IPS-18a (cell line): ENCODE measurements around the gene SCN4A.

ENCODE experiments used
- H3K27ac ChIP-seq: one replicate; pipeline ENCODE4 v1.5.1; 2013; ENCODE audit warnings: low read length
- H3K27me3 ChIP-seq: one replicate; pipeline ENCODE4 v1.6.1; 2013; ENCODE audit warnings: mild to moderate bottlenecking, low read length; ENCODE audit not compliant: control insufficient read depth, insufficient read depth
- H3K36me3 ChIP-seq: one replicate; pipeline ENCODE4 v1.6.1; 2013; ENCODE audit warnings: low read depth, low read length; ENCODE audit not compliant: control insufficient read depth
- H3K4me1 ChIP-seq: one replicate; pipeline ENCODE4 v1.6.1; 2013; ENCODE audit warnings: low read depth, low read length; ENCODE audit not compliant: control insufficient read depth
- H3K4me3 ChIP-seq: one replicate; pipeline ENCODE4 v1.5.1; 2013; ENCODE audit warnings: low read length
- H3K9ac ChIP-seq: one replicate; pipeline ENCODE4 v1.6.1; 2013; ENCODE audit warnings: mild to moderate bottlenecking, low read length, moderate library complexity
- H3K9me3 ChIP-seq: one replicate; pipeline ENCODE4 v1.6.1; 2013; ENCODE audit warnings: low read depth, low read length; ENCODE audit not compliant: control insufficient read depth

Gene SCN4A

DNA sequence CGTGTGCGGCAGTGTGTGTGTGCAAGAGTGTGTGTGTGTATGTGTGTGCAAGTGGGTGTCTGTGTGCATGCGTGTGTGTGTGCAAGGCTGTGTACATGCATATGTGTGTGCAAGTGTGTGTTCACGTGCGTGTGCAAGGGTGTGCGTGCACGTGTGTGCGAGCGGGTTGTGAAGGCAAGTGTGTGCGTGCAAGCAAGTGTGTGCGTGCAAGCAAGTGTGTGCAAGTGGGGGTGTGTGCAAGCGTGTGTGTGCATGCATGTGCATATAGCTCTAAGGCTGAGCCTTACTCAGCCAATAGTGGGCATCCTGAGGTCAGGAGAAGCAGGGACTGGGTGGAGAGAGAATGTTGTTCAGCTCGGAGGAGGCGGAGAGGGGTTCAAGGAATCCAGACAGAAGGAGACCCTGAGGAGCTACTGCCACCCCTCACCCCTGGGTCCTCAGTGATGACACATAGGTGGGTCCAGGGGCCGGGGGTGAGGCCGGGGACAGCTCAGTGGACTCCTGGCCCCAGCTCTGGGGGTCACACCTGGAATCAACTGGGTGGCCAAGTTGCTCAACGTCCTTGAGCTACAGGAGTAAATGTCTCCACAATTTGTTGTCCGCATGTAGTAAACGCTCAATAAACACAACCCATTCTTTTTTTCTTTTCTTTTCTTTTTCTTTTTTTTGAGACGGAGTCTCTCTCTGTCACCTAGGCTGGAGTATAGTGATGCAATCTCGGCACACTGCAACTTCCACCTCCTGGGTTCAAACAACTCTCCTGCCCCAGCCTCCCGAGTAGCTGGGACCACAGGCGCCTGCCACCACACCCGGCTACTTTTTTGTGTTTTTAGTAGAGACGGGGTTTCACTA lies 27.2 kb upstream of the SCN4A start:
- Histone ChIP-seq H3K36me3 (no peaks in the 10 kb centered on the region), H3K4me1 (no peaks in the 10 kb centered on the region), H3K27me3 (peaks cover 23% of the 10 kb centered on the region), H3K27ac (no peak overlapping the region), H3K9ac (no peak overlapping the region), H3K9me3 (no peaks in the 10 kb centered on the region), H3K4me3 (no peak overlapping the region)

DNA sequence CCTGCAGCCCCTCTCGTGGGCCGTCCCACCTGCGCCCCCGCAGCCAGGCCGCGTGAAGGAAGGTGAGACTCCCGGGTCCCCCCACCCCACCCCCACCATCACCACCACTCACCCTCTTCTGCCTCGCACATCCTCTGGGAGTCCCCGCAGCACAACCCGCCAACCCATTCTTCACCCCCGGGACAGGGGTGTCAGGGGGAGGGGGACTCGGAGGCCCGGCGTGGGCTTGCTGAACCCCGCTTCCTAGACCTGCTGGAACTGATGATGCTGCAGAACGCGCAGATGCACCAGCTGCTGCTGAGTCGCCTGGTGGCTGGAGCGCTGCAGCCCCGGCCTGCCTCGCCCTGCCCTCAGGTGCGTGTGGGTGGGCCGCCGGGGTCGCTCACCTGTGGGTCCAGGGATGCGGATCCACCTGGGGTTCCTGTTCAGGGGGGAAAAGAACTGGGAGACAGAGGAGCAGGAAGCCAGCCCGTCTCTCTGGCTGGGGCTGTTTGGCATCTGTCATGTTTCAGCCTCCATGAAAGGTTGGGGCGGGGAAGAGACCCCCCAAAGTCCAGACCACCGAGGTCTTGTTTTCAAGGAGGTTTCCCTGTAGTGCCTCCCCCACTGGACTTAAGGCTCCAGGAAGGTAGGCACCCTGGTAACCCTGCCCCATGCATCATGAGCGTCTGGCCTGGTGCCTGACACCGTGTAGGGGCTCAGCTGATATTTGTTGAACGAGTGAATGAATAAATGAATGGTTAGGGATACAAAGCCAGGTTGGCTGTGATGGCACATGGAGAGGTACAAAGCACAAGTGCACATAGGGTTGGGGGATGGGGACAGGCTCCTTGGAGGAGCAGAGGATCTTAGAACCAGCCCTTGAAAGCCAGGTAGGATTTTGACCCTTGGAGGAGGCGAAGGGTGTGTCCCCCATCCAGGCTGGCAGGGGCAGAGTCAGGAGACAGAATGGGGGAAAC lies 26.3 kb upstream of the SCN4A start:
- H3K36me3 ChIP-seq, result no peaks in the 10 kb centered on the region
- H3K4me3 ChIP-seq, result peak overlapping the region; percentile 82
- H3K9me3 ChIP-seq, result no peaks in the 10 kb centered on the region
- no peak overlapping the region for H3K9ac ChIP-seq
- H3K27me3 ChIP-seq, result peaks cover 23% of the 10 kb centered on the region
- no peaks in the 10 kb centered on the region for H3K4me1 ChIP-seq
- no peak overlapping the region for H3K27ac ChIP-seq

DNA sequence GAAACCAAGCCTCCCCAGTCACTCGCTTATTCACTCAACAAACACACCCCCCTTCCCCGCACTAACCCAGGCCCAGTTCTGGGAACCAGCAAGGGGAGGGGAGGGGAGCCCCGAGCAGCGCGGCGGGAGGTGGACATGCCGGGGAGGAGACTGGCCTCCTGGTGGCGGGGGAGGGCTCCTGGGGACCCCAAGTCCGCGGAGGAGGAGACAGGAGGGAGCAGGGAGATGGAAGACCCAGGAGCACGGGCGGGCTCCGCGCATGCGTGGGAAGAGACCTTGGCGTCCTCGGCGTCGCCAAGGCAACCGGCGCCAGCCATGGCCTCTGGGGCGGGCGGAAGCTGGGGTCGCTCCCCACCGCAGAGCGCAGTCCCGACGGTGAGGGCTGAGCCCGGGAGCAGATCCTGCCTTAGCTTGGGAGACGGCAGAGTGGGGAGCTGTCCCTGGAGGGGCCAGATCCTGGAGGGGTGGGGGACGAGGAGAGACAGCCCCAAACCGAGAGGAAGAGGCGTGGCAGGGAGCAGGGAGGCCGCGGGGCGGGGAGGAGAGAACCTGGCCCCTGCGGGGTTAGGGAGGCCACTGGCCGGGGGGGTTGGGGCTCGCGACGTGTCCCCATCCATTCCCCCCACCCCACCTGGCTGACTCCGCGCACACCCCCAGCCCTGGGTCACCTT lies 25.5 kb upstream of the SCN4A start, which contains the start of gene PRR29:
Gene PRR29, plus strand, starts transcription at position 302 of the 671 bp plus-strand sequence. Its CDS starts 14 bp downstream, at position 316.
- no peak within 1 kb of the TSS for H3K27ac ChIP-seq
- no peak within 1 kb of the TSS for H3K9ac ChIP-seq

DNA sequence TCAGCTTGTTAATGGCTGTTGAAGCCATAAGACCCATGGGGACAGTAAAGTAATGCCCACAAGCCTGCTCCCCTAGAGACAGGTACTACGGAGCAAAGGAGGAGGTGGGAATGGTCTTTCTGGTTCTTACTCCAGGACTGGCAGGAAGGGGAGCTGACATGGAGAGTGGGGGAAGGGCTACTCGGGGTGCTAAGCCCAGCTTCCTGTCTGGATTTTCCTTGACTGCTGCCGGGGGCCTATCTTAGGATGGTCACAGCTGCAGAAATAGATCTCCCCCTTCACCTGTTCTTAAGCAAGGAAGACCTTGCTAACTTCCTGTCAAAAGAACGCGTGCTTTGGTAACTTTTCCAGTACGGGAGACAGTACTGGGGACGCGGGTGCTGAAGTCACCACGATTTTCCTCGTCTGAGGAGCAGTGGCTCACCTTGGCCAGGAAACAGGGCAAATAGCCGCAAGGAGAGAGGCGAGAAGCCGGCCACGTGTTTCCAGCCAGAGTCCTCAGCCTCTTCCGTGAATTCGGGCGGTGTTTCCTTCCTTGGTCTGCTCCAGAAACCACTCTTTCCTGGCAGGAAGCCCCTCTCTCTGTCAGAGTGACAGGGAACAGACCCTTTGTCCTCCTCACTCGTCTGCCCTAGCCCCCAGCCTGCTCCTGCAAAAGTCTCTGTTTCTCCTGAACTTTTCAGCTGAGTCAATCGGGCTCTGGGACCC lies 24.8 kb upstream of the SCN4A start:
- Histone ChIP-seq H3K9me3 (no peaks in the 10 kb centered on the region), H3K36me3 (no peaks in the 10 kb centered on the region), H3K4me3 (peak overlapping the region; percentile 82), H3K27ac (no peak overlapping the region), H3K9ac (no peak overlapping the region), H3K27me3 (peaks cover 23% of the 10 kb centered on the region), H3K4me1 (no peaks in the 10 kb centered on the region)

More for the DNA sequence above, 25.5 kb upstream of the SCN4A start, which contains the start of gene PRR29:
- H3K36me3 ChIP-seq, result no peaks in the 10 kb centered on the region
- no peaks in the 10 kb centered on the region for H3K4me1 ChIP-seq
- H3K27me3 ChIP-seq, result peaks cover 23% of the 10 kb centered on the region
- H3K9me3 ChIP-seq, result no peaks in the 10 kb centered on the region
- H3K4me3 ChIP-seq, result peak within 1 kb of the TSS; percentile 82

DNA sequence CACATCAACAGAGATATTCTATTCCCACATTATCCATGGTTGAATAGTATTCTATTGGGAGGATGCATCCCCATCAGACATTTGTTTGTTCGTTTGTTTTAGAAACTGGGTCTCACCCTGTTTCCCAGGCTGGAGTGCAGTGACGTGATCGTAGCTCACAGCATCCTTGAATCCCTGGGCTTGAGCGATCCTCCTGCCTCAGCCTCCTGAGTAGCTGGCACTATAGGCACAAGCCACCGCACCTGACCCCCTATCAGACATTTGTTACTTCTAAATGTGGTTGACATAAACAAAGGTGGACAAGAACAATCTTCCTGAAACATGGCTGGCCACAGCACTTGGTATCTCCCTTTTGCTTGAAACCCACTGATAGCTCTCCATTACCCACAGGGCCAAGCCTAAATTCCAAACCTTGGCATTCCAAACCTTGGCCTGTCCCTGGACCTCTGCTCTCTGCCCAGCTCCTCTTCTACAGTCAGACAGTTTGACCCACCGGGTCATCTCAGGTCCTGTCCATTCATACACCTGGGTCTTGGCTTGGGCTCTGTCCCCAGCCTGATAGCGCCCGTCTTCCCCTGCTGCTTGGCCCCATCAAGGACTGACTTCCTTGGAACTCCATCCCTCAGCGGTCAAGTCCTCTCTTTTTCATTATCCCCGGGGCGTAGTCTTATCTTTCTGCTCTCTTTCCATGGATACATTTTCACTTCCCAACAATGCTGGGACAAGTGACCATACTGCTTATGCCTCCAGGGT lies 23.9 kb upstream of the SCN4A start:
- Histone ChIP-seq H3K27me3 (peaks cover 23% of the 10 kb centered on the region), H3K9ac (no peak overlapping the region), H3K36me3 (no peaks in the 10 kb centered on the region), H3K4me3 (no peak overlapping the region), H3K4me1 (no peaks in the 10 kb centered on the region), H3K27ac (no peak overlapping the region), H3K9me3 (no peaks in the 10 kb centered on the region)

DNA sequence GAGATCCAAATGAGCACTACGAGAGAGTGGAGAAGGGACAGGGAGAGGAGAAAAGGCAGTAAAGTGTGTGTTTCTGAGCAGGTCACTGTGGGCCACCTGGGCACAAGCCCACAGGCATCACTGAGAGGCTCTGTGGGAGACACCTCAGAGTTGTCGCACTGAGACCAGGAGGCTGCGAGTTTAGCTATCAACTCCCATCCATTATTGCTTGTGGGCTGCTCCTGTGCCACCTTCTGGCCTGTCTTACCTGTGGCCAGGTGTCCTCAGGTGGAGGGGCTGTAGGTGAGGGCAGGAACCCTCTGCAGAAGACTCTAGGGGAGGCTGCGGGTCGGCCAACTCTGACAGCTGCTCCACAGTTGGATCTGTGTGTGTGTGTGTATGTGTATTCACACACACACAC lies 22.9 kb upstream of the SCN4A start:
- Histone ChIP-seq H3K27ac (no peak overlapping the region), H3K27me3 (peaks cover 23% of the 10 kb centered on the region), H3K9ac (no peak overlapping the region), H3K9me3 (no peaks in the 10 kb centered on the region), H3K4me1 (no peaks in the 10 kb centered on the region), H3K36me3 (no peaks in the 10 kb centered on the region), H3K4me3 (no peak overlapping the region)

DNA sequence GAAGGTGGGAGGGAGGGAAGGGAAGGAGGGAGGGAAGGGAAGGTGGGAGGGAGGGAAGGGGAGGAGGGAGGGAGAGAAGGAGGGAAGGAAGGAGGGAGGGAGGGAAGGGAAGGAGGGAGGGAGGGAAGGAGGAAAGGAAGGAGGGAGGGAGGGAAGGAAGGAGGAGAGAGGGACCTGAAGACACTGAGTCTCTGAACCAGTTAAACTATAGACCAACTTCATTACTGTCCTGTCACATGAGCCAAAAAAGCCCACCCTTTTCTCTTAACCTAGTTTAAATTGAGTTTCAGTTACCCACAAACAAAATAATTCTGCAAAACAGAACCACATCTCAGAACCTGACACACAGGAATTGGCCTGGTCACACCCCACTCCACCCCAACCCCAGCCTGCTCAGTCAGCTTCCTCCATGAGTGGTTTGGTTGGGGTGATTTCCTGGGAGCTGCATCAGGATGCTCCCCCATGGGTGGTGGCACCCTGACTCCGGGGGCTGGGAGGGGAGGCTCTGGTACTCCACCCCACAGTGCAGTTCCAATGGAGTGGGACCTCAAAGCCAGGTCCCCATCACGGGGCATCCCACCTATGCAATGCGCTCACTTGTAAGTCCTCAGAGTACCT lies 20.8 kb upstream of the SCN4A start:
- Histone ChIP-seq H3K36me3 (no peaks in the 10 kb centered on the region), H3K4me1 (peaks cover 3% of the 10 kb centered on the region), H3K9me3 (no peaks in the 10 kb centered on the region), H3K9ac (no peak overlapping the region), H3K4me3 (no peak overlapping the region), H3K27ac (no peak overlapping the region), H3K27me3 (peaks cover 14% of the 10 kb centered on the region)

DNA sequence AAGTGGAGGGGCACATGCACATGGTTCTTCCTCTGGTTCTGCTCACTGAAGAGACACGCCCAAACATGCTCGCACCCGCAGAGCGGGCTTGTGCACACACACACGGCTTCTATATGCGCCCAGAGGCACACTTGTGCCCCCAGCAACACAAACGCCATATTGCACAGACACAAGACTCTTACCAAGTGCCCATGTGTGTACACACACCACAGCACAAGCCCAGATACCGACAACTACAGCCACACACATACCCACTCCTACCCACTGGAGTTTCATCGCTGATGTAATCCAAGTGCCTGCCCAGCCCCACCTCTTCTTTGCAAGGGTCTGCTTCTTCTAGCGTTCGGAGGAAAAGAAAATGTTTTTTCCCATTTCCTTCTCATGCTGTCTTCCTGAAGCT lies 18.9 kb upstream of the SCN4A start:
- H3K9me3 ChIP-seq, result no peaks in the 10 kb centered on the region
- peaks cover 3% of the 10 kb centered on the region for H3K4me1 ChIP-seq
- H3K9ac ChIP-seq, result no peak overlapping the region
- H3K27me3 ChIP-seq, result peaks cover 2% of the 10 kb centered on the region
- no peak overlapping the region for H3K4me3 ChIP-seq
- H3K36me3 ChIP-seq, result no peaks in the 10 kb centered on the region
- H3K27ac ChIP-seq, result no peak overlapping the region

DNA sequence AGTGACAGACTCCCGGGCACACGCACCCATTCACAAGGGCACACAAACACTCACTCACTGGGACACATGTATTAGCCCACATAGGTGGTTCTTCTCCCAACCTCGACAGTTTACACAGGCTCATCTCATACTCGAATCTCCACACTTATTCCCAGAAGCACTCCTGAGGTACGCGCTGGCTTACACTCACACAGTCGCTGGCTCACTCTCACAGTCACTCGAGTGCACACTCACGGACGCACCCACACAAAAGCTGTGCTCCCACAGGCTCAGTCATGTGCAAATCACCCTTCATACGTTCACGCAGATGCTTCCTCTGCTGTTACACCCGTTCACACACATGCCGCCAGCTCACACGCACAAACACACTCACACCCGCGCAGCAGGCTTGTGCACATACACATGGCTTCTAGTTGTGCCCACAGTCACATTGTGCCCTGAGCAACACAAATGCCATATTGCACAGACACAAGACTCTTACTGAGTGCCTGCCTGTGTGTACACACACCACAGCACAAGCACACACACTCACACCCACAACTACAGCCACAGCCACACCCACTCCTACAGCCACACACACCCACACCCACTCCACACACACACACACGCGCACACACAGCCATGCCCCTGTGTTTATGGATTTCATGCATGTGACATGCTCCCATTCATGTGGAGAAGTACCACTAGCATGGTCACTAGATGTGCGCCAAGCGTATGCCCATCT lies 17.1 kb upstream of the SCN4A start:
- H3K36me3 ChIP-seq, result no peaks in the 10 kb centered on the region
- H3K4me3 ChIP-seq, result no peak overlapping the region
- H3K9ac ChIP-seq, result no peak overlapping the region
- H3K27ac ChIP-seq, result no peak overlapping the region
- no peaks in the 10 kb centered on the region for H3K27me3 ChIP-seq
- no peaks in the 10 kb centered on the region for H3K9me3 ChIP-seq
- peaks cover 3% of the 10 kb centered on the region for H3K4me1 ChIP-seq
